Raji (cell line): ENCODE measurements around the gene INPP5A.

Experiments used
- POLR2A ChIP-seq: IDR thresholded peaks from 2 replicates; pipeline ENCODE4 v1.6.1; 2011; ENCODE audit warnings: low read depth, low read length, control low read depth; ENCODE audit not compliant: insufficient read depth

INPP5A gene

DNA sequence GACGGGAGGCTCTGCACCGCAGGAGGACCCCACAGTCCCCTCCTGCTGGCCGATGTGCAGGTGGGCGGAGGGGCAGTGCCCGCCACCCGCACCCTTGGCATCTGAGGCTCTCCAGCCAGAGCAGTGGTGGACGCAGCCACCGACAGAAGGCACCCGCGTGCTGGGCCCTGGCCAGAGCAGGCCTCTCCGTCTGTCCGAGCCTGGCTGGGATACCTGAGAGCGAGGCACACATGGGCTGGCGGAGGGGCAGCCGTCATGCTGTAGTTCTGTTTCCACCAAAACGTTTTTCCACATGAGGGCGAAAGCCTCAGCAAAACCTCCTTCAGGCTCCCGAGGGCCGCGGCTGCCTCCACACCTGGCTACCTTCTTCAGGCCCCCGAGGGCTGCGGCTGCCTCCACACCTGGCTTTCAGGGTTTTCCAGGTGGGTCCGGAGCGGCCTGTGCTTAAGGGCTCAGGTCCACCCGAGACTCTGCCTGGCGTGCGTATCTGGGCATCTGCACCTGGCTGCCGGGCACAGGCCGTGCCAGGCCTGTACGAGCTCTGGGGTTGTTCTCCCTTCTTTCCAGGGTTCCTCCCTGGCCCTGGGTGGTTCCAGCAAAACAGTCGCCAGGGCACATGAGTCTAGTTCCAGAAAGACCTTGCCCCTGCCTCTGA, 115.5 kb downstream of the INPP5A start:
- no peak for TF ChIP-seq POLR2A

DNA sequence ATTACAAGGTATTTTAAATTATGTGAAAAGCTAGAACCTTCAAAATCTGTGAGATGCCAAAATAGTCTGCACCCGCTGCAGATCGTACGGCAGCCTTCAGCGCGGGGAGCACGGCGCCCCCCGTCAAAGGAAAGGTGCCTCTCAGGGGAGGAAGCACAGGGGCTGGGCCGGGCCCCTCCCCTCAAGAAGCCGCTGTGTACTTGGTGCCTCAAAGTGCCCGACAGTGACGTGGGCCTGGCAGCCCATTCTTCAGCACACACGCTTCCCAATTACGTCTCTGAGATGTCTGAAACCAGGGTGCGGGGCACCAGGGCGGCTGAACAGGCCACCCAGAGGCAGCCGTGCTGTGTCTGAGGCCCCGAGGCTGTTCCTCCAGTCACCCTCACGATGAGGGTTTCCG, 116.1 kb downstream of the INPP5A start:
- TF ChIP-seq POLR2A: no peak

DNA sequence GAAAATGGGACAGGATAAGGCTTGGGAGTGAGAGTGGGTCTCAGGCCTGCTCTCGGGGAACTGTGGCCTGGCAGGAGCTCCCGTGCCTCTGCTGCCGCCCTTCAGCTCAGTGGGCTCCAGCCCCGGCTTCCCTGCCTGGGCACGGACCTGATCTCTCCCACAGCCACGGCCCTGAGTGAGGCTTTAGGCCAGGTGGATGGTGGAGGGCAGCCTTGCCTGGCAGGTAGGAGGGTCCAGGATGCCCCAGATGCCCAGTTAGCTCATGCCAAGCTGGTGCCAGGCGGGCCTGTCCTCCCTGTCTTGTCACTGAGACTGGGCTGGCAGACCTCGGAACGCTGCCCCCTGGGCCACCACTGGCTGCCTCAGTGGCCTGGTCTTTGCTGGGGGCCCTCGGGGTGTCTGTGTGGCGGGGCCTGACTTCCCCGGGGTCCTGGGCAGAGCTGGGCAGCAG, 116.6 kb downstream of the INPP5A start:
- TF ChIP-seq POLR2A: no peak

DNA sequence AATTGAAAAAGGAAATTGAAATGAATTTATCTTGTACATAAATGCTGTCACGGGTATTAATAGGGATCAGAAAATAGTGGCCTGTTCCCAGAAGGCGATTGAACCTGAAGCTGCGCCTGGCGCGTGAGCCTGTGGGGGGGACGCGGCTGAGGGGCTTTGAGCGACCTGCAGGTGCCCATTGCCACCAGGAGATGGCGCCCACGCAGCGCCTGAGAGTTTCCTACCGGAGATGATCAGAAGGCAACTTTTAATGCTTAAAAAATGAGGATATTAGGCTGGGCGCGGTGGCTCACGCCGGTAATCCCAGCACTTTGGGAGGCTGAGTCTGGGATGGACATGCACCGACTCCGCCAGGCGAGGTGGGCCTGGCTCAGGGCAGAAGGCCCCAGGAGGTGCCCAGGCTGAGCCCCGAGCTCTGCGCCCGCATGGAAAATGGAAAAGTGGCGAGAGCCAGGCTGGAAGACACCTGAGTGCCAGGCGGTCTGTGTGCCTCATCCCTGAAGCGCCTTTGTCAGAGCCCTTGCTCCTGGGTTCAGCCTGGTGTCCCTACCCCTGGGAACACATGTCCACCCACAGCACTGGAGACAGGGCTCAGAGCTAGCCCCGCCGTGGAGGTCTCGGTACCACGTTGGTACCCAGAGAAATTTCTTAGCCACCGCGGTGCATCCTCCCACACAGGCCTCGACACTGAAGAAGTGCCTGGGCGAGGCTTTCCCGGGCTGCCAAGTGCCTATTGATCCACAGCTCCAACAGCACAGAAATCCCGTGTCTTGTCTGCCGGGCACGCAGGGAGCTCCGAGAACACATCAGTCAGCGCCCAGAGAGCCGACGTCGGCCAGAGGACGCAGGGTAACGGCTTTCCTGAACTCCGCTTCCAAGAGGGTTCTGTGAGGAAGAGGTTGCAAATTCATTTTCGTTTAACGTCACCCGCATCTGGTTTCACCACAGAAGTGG, 117.4 kb downstream of the INPP5A start:
- TF ChIP-seq POLR2A: no peak

DNA sequence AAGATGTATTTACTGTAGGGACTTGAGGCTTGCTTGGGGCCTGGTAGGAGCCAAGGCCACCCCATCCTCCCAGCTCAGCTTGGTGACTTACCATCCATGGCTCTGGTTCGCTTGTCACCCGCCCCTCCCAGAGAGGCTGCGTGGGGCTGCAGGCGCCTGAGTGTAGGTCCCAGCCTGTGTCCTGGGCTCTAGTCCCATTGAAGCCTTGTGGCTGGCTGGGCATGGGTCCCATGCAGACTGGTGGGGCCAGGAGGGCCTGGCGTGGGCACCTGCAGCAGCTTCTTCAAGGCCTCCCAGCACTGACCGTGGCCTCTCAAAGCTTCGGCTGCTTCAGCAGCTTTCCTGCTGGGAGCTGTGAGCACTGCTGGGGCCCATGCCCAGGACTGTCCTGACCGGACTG, 118.1 kb downstream of the INPP5A start:
- TF ChIP-seq POLR2A: no peak

DNA sequence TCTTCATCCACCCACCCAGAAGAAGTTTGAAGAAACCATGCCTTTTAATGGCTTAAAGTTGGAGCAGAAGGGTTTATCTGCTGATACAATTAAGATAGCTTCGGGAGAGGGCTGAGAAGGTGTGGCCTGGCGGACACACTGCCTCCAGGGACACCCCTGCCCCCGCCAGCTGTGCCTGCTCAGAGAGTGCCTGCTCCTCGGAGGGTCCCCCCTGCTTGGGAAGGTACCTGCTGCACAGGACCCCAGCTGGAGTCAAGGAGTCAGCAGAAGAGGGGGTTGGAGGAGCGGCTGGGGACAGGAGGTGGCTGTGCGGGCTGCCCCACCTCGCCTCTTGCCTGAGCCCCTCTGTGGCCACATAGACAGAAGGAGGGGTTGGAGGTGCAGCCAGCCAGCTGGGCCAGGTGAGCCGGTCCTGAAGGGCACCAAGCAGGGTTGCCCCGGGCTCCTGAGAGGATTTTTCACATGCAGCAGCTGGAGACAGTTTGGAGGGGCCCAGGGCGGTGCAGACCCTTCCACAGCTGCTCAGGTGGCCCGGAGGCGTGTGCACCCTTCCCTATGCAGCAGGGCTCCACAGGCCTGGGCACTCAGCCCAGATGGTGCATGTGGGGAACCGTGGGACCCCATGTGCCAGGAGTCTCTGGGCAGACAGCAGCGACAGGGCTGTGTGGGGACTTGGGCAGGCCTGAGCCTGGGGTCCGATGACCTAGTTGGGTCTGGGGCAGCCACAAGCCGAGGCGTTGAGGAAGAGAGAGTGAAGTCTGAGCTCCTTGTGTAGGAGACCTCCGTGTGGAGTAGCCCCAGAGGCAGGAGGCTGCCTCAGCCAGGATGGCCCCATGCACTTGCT, 118.9 kb downstream of the INPP5A start:
- TF ChIP-seq POLR2A: no peak

DNA sequence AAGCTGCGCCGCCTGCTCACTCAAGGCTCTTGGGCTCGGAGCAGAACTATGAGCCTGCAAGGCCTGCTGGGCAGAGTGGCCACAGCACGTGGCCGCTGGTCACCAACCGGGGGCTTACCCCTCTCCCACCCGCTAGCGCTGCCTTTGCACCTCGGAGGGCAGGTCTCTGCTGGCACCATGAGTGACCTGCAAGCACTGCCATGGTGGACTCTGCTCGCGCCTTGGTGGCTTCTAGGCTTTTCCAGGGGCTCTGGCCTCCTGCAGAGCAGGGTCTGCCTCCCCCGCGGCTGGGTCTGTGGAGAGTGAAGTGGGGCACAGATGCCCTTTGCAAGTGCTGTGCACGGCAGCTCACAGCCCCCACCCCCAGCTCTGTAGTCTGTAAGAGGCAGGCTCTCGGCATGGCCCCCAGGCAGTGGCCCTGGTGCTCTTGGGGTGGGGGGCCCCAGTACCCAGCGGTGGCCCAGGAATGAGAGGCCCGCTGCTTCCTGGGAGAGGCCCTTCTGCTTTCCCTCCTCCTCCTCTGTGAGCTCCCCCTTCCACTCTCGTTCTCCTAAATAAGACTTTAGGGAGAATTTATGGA, 119.6 kb downstream of the INPP5A start:
- no peak for TF ChIP-seq POLR2A

DNA sequence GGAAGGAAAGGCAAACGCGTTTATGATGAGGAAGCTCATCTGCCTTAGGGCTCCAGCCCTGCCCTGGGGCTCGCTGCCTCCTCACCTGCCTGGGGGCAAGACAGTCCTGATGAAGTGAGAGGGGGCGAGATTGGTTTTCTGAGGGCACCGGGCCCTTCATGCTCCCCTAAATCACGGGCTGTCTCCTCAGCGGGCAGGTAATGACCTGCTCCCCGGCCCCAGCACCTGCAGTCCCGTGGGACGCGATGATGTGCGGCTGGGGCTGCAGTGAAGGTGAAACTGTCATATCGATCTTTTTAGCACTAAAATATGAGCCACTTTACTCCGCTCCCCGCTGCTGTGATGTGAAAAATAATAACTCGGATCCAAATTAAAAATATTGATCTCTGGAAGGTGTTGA, 120.2 kb downstream of the INPP5A start:
- TF ChIP-seq POLR2A: no peak

DNA sequence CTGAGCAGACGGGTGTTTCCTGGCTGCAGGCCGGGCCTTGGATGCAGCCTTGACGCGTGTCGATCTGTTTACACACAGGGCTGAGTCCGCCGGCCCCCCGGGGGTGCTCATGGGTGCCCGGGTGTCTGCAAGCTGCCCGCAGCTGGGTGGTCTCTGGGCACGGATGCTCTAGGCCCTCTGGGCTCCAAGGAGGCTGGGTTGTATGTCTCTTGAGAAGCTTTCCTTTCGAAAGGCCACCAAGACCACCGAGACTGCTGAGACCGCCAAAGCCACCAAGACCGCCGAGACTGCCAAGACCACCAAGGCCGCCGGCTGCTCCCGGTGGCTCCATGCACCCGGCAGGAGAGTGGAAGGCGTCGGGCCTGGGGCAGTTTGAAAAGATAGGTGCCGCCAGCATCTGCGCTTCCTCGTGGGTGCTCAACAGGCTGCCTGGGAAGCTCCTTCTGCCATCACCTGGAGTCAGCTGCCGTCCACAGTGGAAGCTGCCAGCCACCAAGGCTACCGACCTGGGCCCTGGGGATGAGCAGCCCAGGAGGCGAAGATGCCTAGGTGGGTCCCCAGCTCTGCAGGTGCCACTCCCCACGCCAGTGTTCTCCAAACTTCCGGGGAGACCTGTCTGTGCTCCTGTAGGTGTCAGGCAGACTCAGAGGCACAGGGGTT, 121.1 kb downstream of the INPP5A start:
- TF ChIP-seq POLR2A: no peak

DNA sequence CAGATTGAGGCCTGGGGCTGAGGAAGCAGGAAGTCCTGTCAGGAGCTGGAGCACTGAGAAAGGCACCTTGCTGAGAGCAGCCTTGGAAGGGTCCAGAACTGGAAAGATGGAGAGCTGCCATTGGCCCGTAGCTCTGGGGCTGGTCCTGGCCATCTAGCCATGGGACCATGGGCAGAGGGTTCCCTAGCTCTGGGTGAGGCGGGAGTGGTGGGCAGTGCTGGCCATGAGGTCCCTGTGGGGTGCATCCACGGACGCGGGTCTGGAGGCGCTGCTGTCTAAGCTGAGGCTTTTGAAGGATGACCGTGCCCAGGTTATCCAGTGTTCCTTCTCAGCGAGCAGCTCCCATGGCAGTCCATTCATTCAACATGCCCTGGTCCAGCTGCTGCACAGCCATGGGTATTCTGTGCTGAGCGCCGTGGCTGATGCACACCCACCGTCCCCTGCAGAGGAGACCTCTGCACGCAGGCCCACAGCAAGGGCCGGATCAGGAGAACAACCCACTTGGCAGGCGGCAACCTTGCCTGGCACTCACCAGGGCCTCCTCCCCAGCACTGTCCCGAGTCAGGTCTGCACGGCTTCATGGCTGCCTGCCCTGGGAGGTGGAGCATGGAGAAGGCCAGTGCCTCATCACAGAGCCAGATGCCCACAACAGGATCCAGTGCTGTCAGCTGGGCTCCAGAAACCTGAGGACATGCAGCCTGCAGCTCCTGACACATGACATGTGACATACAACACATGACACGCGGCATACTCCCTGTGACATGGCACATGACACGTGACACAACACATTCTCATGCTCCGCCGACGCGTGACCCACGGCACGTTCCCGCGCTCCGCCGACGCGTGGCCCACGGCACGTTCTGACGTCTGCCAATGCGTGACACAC, 121.9 kb downstream of the INPP5A start:
- no peak for TF ChIP-seq POLR2A

DNA sequence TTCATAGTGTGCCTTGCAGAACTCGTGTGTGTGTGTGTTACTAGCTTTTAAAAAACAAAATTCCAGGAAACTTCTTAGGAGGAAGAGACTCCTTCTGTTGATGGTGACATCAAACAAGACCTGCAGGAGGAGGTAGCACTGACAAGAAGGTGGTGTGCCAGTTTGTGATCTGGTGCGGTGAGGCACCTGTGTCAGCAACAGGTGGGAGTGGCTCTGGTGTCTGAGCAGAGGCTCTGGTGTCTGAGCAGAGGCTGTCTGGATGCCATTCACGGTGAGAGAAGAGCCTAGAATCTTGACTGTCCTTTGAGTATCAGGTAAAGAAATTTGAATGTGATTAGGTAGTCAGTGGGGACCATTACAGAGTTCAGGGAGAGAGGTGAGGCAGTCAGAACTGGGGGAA, 122.8 kb downstream of the INPP5A start:
- no peak for TF ChIP-seq POLR2A

DNA sequence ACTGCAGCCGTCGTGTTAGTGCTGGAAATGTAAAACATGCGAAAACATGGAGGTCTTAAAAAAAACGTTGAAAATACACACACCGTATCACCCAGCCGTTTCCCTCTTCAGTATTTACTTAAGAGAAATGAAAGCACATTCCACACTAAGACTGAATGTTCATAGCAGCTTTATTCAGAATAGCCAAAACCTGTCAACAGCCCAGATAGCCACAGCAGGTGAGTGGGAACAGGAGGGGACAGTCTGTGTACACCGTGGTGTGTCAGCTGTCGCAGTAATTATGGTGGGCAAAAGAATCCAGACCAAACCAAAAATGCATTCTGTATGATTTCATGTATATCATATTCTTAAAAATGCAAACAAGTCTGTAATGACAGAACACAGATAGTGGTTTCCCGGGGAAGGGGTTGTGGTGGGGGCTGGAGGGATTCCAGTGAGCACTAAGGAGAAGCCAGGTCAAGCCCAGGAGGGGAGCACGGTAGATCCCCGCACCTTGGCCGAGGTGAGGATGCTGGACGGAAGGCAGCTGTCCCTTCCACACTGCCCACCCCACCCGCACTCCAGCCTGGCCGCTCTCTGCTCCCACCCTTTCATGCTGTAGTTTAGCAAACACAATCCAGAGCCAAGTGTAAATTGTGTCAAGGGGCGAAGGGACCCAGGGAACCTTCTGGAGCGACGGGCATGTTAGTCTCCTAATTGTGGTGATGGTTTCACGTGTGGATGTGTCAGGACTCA, 124.8 kb downstream of the INPP5A start:
- no peak for TF ChIP-seq POLR2A
